Raji (cell line): Measurements from ENCODE around the gene SVOPL.

Experiments
- POLR2A ChIP-seq: IDR thresholded peaks from 2 replicates; pipeline ENCODE4 v1.6.1; 2011; ENCODE audit warnings: low read depth, low read length, control low read depth; ENCODE audit not compliant: insufficient read depth

Gene SVOPL

GRCh38 chr7:138668229-138668596 lies 32.9 kb downstream of the SVOPL start:
- TF ChIP-seq POLR2A, result no peak

- no peak for TF ChIP-seq POLR2A
These were observed 33.5 kb downstream of the SVOPL start for GRCh38 chr7:138667535-138668228.

- TF ChIP-seq POLR2A, result no peak
These were observed 34.8 kb downstream of the SVOPL start for GRCh38 chr7:138666385-138666784.

- no peak for TF ChIP-seq POLR2A
These were observed 35.5 kb downstream of the SVOPL start for GRCh38 chr7:138665669-138666140.

- TF ChIP-seq POLR2A, result no peak
These were observed 35.9 kb downstream of the SVOPL start for GRCh38 chr7:138665249-138665648.

- no peak for TF ChIP-seq POLR2A
These were observed 37.1 kb downstream of the SVOPL start for GRCh38 chr7:138663725-138664710.

GRCh38 chr7:138662991-138663320 lies 38.2 kb downstream of the SVOPL start:
- TF ChIP-seq POLR2A, result no peak

- no peak for TF ChIP-seq POLR2A
These were observed 38.8 kb downstream of the SVOPL start for GRCh38 chr7:138662076-138662990.

GRCh38 chr7:138661069-138661635 lies 40.0 kb downstream of the SVOPL start:
- TF ChIP-seq POLR2A, result no peak

GRCh38 chr7:138658889-138659288 lies 42.3 kb downstream of the SVOPL start:
- no peak for TF ChIP-seq POLR2A

- TF ChIP-seq POLR2A, result no peak
These were observed 43.2 kb downstream of the SVOPL start for GRCh38 chr7:138657854-138658386.

GRCh38 chr7:138656952-138657351 lies 44.2 kb downstream of the SVOPL start:
- no peak for TF ChIP-seq POLR2A

- TF ChIP-seq POLR2A, result no peak
These were observed 46.5 kb downstream of the SVOPL start for GRCh38 chr7:138654616-138655015.

- TF ChIP-seq POLR2A, result no peak
These were observed 51.7 kb downstream of the SVOPL start for GRCh38 chr7:138649506-138649905.
